ENCODE results near the gene PRR20G. TPM values are rescaled to one million over a fixed set of nuclear protein-coding genes. Genes with fewer than 3 reads are reported as not detected.

Gene PRR20G
- polyA plus RNA-seq, 2 of the 4 experiments (the other 2 are of a cell fraction), result not detected

- ATAC-seq (no peak), FAIRE-seq (no peak), DNase-seq (ENCODE audit: low read depth in 1 of 2, low spot score in 1 of 2) (no peak)
- 60% methylated on average over 2 of the region's 2 CpGs for WGBS (ENCODE audit: missing lambda C conversion rate)
- Histone ChIP-seq H3K27ac (no peak overlapping the region), H3K4me1 (no peaks in the 10 kb centered on the region), H3K4me3 (no peak overlapping the region), H3K4me2 (no peak overlapping the region), H3K9me3 (no peaks in the 10 kb centered on the region)
- CTCF ChIA-PET, result interaction anchor here (1.2 kb wide), 1 partner anchor 13 kb away, joined by 3 read pairs; no protein-coding TSS in a partner anchor
- no peak for TF ChIP-seq BHLHE40 (IDR thresholded peaks at IDR 0.05; ENCODE audit: low read depth, low read length)
- no peak for TF ChIP-seq REST (IDR thresholded peaks at IDR 0.05)
- no peak for TF ChIP-seq ZNF302 (CRISPR knock-in tag; IDR thresholded peaks at IDR 0.05)
- TF ChIP-seq JUNB (IDR thresholded peaks at IDR 0.05), result no peak
- no peak for TF ChIP-seq E2F6 (IDR thresholded peaks at IDR 0.05; ENCODE audit: borderline replicate concordance, low read depth)
- TF ChIP-seq ELK1 (IDR thresholded peaks at IDR 0.05; ENCODE audit: low read depth, low read length), result no peak
- POLR2A ChIA-PET, result no interaction called here
Measured at GRCh38 chr3:127277561-127277960, 10.3 kb downstream of the PRR20G start.

- ChIA-PET CTCF (no interaction called here), POLR2A (no interaction called here)
- DNase-seq (ENCODE audit: low read depth in 1 of 2, low spot score in 1 of 2) (no peak), FAIRE-seq (no peak), ATAC-seq (no peak)
- Histone ChIP-seq H3K4me2 (no peak overlapping the region), H3K9me3 (no peaks in the 10 kb centered on the region), H3K4me1 (no peaks in the 10 kb centered on the region), H3K4me3 (no peak overlapping the region), H3K27ac (no peak overlapping the region)
- TF ChIP-seq ATOH8 (CRISPR knock-in tag; IDR thresholded peaks at IDR 0.05; ENCODE audit: low read depth), result no peak
- TF ChIP-seq REST (IDR thresholded peaks at IDR 0.05), result no peak
Measured at GRCh38 chr3:127276995-127277394, 10.9 kb downstream of the PRR20G start.

- no peak overlapping the region for H3K4me2 ChIP-seq
- no peak overlapping the region for H3K27ac ChIP-seq
- H3K9me3 ChIP-seq, result no peaks in the 10 kb centered on the region
- TF ChIP-seq ZC3H11A (IDR thresholded peaks at IDR 0.05) (no peak), CBX2 (IDR thresholded peaks at IDR 0.05; ENCODE audit: borderline replicate concordance, low read depth) (no peak), CHD2 (IDR thresholded peaks at IDR 0.05; ENCODE audit: low read length, partially characterized antibody) (no peak), POLR2A (IDR thresholded peaks at IDR 0.05; ENCODE audit: low read length) (no peak), SMC3 (IDR thresholded peaks at IDR 0.05) (no peak), NFE2L2 (conservative IDR thresholded peaks at IDR 0.05; ENCODE audit: low read length) (no peak)
- no peak for FAIRE-seq
- WGBS (ENCODE audit: missing lambda C conversion rate), result 0% methylated on average over 1 of the region's 1 CpG
- CTCF ChIA-PET, result no interaction called here
- no peak for DNase-seq (ENCODE audit: low read depth in 1 of 2, low spot score in 1 of 2)
- POLR2A ChIA-PET, result no interaction called here
- no peaks in the 10 kb centered on the region for H3K4me1 ChIP-seq
- no peak for ATAC-seq
- no peak overlapping the region for H3K4me3 ChIP-seq
Measured at GRCh38 chr3:127276396-127276795, 11.4 kb downstream of the PRR20G start.

Data from A549 (cell line).